Measurements from ENCODE around the gene PIK3R5. TPM values are rescaled to one million over a fixed set of nuclear protein-coding genes. Genes with fewer than 3 reads are reported as not detected.
A peak's percentile ranks its signal among the peaks of the same experiment; 100 is the strongest.
"Not testable (repeated sequence)": the region's sequence is repeated elsewhere in the genome, so short reads cannot be mapped to it uniquely, and the experiment has no call there.

The PIK3R5 gene
- 34.5 TPM for total RNA-seq
- long read RNA-seq, partial matches to known transcripts: 11 of 49 reads
- long read RNA-seq, other reads (novel, unspliced or antisense): 37 of 49 reads

GRCh38 chr17:8965394-8966168 lies at the start of gene PIK3R5:
TSS of gene PIK3R5 (minus strand) at chr17:8965707. CDS start at chr17:8911494, 54,213 bp downstream.
- no peak for DNase-seq (ENCODE audit: low spot score)

- DNase-seq (ENCODE audit: low spot score): no peak
Observed at GRCh38 chr17:9011001-9011400, 45.5 kb upstream of the PIK3R5 start.

- no peak for DNase-seq (ENCODE audit: low spot score)
Observed at GRCh38 chr17:9009737-9010136, 44.2 kb upstream of the PIK3R5 start.

- DNase-seq (ENCODE audit: low spot score): peak; percentile 51
Observed at GRCh38 chr17:9009096-9009495, 43.6 kb upstream of the PIK3R5 start.

- DNase-seq (ENCODE audit: low spot score): no peak
Observed at GRCh38 chr17:9007052-9007714, 41.7 kb upstream of the PIK3R5 start.

GRCh38 chr17:9006175-9006767 lies 40.8 kb upstream of the PIK3R5 start:
- no peak for DNase-seq (ENCODE audit: low spot score)

GRCh38 chr17:9004961-9005285 lies 39.4 kb upstream of the PIK3R5 start:
- no peak for DNase-seq (ENCODE audit: low spot score)

GRCh38 chr17:9004132-9004960 lies 38.8 kb upstream of the PIK3R5 start:
- DNase-seq (ENCODE audit: low spot score): no peak

GRCh38 chr17:9003355-9004131 lies 38.0 kb upstream of the PIK3R5 start:
- DNase-seq (ENCODE audit: low spot score): no peak

GRCh38 chr17:9002606-9003354 lies 37.3 kb upstream of the PIK3R5 start:
- DNase-seq (ENCODE audit: low spot score): no peak

- DNase-seq (ENCODE audit: low spot score): no peak
Observed at GRCh38 chr17:9002227-9002605, 36.7 kb upstream of the PIK3R5 start.

GRCh38 chr17:9001559-9001958 lies 36.1 kb upstream of the PIK3R5 start:
- no peak for DNase-seq (ENCODE audit: low spot score)

GRCh38 chr17:8997994-8998628 lies 32.6 kb upstream of the PIK3R5 start:
- no peak for DNase-seq (ENCODE audit: low spot score)

- no peak for DNase-seq (ENCODE audit: low spot score)
Observed at GRCh38 chr17:8995711-8996110, 30.2 kb upstream of the PIK3R5 start.

- DNase-seq (ENCODE audit: low spot score): no peak
Observed at GRCh38 chr17:8994319-8994718, 28.8 kb upstream of the PIK3R5 start.

GRCh38 chr17:8991514-8992285 lies 26.2 kb upstream of the PIK3R5 start:
- DNase-seq (ENCODE audit: low spot score): no peak

GRCh38 chr17:8988263-8988935 lies 22.9 kb upstream of the PIK3R5 start:
- DNase-seq (ENCODE audit: low spot score): not testable (repeated sequence)

- DNase-seq (ENCODE audit: low spot score): no peak
Observed at GRCh38 chr17:8986295-8986694, 20.8 kb upstream of the PIK3R5 start.
